CD4-positive, CD25-positive, alpha-beta regulatory T cell (primary cell): ENCODE data around the gene CDON. TPM values are rescaled to one million over a fixed set of nuclear protein-coding genes. Genes with fewer than 3 reads are reported as not detected.
A peak's percentile ranks its signal among the peaks of the same experiment; 100 is the strongest.

Experiments used
- ATAC-seq, 2 donors: fragments of 150-1000 bp; cut with Tn5 transposase; one replicate each; pipeline ENCODE4 v1.10.0; 2021; ENCODE audit warnings: low read depth in 2 of 2, moderate number of reproducible peaks in 2 of 2, moderate library complexity in 1 of 2
- DNase-seq, 3 donors: peaks; one replicate each; pipeline versions ENCODE4 v3.0.0 to v3.0.0-alpha.2; 2012 to 2022; ENCODE audit warnings: mixed read lengths in 1 of 3
- H3K27ac ChIP-seq: one replicate; pipeline ENCODE4 v1.7.0; 2013; ENCODE audit warnings: mild to moderate bottlenecking, low read length; ENCODE audit not compliant: insufficient read depth, poor library complexity, severe bottlenecking
- H3K27me3 ChIP-seq: one replicate; pipeline ENCODE4 v1.7.0; 2013; ENCODE audit warnings: low read length; ENCODE audit not compliant: control insufficient read depth, insufficient read depth
- H3K36me3 ChIP-seq: one replicate; pipeline ENCODE4 v1.7.0; 2013; ENCODE audit warnings: mild to moderate bottlenecking, low read length, moderate library complexity; ENCODE audit not compliant: control insufficient read depth, insufficient read depth
- H3K4me1 ChIP-seq: 2 replicates; pipeline ENCODE4 v1.7.0; 2013; ENCODE audit warnings: mild to moderate bottlenecking, low read length; ENCODE audit not compliant: insufficient read depth, control insufficient read depth, poor library complexity, severe bottlenecking
- H3K4me3 ChIP-seq: one replicate; pipeline ENCODE4 v1.7.0; 2013; ENCODE audit warnings: low read depth, mild to moderate bottlenecking, low read length, moderate library complexity
- H3K9me3 ChIP-seq, 2 experiments: 1 replicate in 1 of 2; 2 replicates in 1 of 2; pipeline ENCODE4 v1.7.0; 2013; ENCODE audit warnings: low read length in 2 of 2, mild to moderate bottlenecking in 1 of 2, moderate library complexity in 1 of 2; ENCODE audit not compliant: control insufficient read depth in 2 of 2
- H3K27ac Mint-ChIP-seq, 3 donors: one replicate each; pipeline ENCODE4 v1.8.0; 2020 to 2022; ENCODE audit warnings: mild to moderate bottlenecking in 3 of 3, mixed read lengths in 3 of 3, moderate library complexity in 2 of 3
- H3K27me3 Mint-ChIP-seq: one replicate; pipeline ENCODE4 v1.8.0; 2022; ENCODE audit warnings: mild to moderate bottlenecking, mixed read lengths
- H3K36me3 Mint-ChIP-seq: one replicate; pipeline ENCODE4 v1.8.0; 2020; ENCODE audit warnings: mixed read lengths
- H3K4me1 Mint-ChIP-seq, 4 donors: one replicate each; pipeline ENCODE4 v1.8.0; 2020 to 2022; ENCODE audit warnings: mixed read lengths in 4 of 4, mild to moderate bottlenecking in 1 of 4
- H3K4me3 Mint-ChIP-seq, 4 donors: one replicate each; pipeline ENCODE4 v1.8.0; 2020 to 2022; ENCODE audit warnings: mild to moderate bottlenecking in 4 of 4, mixed read lengths in 4 of 4, moderate library complexity in 3 of 4
- H3K9me3 Mint-ChIP-seq, 7 donors: one replicate each; pipeline ENCODE4 v1.8.0; 2020 to 2022; ENCODE audit warnings: mixed read lengths in 7 of 7, mild to moderate bottlenecking in 3 of 7, moderate library complexity in 2 of 7
- polyA plus RNA-seq, 4 donors: library from polyadenylated mRNA; unstranded; fragments of 300-500 nt; fragmentation: Illumina TruSeq; gene quantifications; one replicate each; pipeline ENCODE4 v1.2.3, GENCODE V29; 2021
- total RNA-seq: library from RNA; stranded (reverse); gene quantifications from one replicate; pipeline ENCODE4 v1.2.3, GENCODE V29; 2022

Gene CDON
- total and polyA plus RNA-seq, 5 donors from 2014 or later, result 0.10 to 2.1 (median 0.87) TPM; not detected in 1

DNA sequence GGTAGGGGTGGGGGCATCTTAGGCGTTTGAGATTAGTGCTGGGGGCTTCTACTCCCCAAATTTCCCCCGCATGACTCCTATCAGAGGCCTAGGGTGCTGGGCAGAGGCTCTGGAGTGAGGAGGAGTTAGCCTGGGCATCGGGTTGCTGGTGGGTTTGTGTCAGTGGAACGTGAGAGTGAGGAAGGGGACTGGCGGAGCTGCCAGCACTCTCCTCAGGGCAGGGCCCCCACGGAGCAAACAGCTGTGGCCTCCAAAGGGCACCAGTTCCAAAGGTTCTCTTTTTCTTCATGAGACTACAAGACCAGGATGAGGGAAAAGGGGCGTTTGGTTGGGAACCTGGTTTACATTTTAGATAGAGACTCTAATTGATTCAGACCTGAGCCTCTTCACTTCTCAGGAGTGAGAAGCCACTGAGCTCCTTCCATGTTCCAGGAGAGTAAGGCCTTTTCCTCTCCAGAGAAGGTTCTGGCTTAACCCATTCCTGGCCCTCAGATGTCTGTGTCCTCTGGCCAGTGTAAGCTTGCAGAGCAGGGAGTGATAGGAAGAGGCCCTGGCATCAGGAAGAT lies 35.6 kb upstream of the CDON start:
- no peak overlapping the region for H3K27ac Mint-ChIP-seq
- H3K36me3 Mint-ChIP-seq, result no peaks in the 10 kb centered on the region
- no peaks in the 10 kb centered on the region for H3K27me3 ChIP-seq
- no peaks in the 10 kb centered on the region for H3K36me3 ChIP-seq
- ATAC-seq, result no peak
- DNase-seq, result no peak
- no peak overlapping the region for H3K4me3 ChIP-seq
- H3K27ac ChIP-seq, result no peak overlapping the region
- peaks cover 0 to 2% (median 0%) of the 10 kb centered on the region in 7 donors for H3K9me3 Mint-ChIP-seq
- no peaks in the 10 kb centered on the region for H3K4me1 Mint-ChIP-seq
- no peaks in the 10 kb centered on the region for H3K27me3 Mint-ChIP-seq
- no peak overlapping the region for H3K4me3 Mint-ChIP-seq
- no peaks in the 10 kb centered on the region for H3K4me1 ChIP-seq
- no peaks in the 10 kb centered on the region for H3K9me3 ChIP-seq

DNA sequence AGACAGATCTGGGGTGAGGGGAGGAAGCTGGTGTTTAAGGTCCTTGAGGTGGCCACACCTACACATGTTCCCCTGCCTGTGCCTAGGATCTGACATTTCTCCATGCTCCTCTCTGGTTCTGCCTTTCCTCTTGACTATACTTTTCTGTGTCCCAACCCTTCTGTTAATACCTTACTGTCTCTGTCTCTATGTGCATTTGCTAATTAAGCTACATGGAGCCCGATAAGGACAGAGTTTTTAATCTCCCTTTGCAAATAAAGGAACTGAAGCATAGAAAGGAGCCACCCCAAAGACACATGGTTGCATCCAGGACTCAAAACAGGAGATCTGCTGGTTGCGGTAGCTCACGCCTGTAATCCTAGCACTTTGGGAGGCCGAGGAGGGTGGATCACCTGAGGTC lies 33.1 kb upstream of the CDON start:
- ATAC-seq (no peak), DNase-seq (no peak)
- Mint-ChIP-seq H3K36me3 (no peaks in the 10 kb centered on the region), H3K4me3 (no peak overlapping the region), H3K9me3 (peaks cover 0 to 2% (median 0%) of the 10 kb centered on the region in 7 donors), H3K27ac (no peak overlapping the region), H3K27me3 (no peaks in the 10 kb centered on the region), H3K4me1 (no peaks in the 10 kb centered on the region)
- Histone ChIP-seq H3K27me3 (no peaks in the 10 kb centered on the region), H3K4me3 (no peak overlapping the region), H3K36me3 (no peaks in the 10 kb centered on the region), H3K9me3 (no peaks in the 10 kb centered on the region), H3K4me1 (no peaks in the 10 kb centered on the region), H3K27ac (no peak overlapping the region)

DNA sequence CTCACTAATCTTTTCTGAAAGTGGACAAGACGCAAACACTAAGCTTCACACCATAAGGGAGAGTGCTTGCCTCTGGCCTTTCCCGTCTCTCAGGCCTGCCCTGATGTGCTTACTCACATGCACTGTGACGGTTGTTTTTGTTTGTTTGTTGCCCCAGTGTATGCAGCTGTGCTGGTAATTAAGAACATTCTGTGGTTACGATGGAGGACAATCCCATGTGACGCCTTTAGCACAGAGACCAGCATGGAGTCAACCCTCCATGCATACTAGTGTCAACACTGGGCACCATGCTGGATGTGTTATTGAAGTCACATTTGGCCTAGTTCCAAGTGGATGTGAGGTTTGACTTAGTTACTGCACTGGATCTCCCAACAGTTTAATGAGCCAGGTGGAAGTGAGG lies 27.8 kb upstream of the CDON start:
- H3K4me3 Mint-ChIP-seq, result no peak overlapping the region
- no peaks in the 10 kb centered on the region for H3K27me3 ChIP-seq
- H3K4me1 Mint-ChIP-seq, result peaks cover 0 to 3% (median 0%) of the 10 kb centered on the region in 4 donors
- no peaks in the 10 kb centered on the region for H3K4me1 ChIP-seq
- H3K9me3 Mint-ChIP-seq, result no peaks in the 10 kb centered on the region
- no peaks in the 10 kb centered on the region for H3K36me3 ChIP-seq
- DNase-seq (no peak), ATAC-seq (no peak)
- no peaks in the 10 kb centered on the region for H3K9me3 ChIP-seq
- no peak overlapping the region for H3K4me3 ChIP-seq
- no peaks in the 10 kb centered on the region for H3K36me3 Mint-ChIP-seq
- no peak overlapping the region for H3K27ac ChIP-seq
- H3K27me3 Mint-ChIP-seq, result no peaks in the 10 kb centered on the region
- H3K27ac Mint-ChIP-seq, result peak overlapping the region in 1 of 3 donors; percentile 34

DNA sequence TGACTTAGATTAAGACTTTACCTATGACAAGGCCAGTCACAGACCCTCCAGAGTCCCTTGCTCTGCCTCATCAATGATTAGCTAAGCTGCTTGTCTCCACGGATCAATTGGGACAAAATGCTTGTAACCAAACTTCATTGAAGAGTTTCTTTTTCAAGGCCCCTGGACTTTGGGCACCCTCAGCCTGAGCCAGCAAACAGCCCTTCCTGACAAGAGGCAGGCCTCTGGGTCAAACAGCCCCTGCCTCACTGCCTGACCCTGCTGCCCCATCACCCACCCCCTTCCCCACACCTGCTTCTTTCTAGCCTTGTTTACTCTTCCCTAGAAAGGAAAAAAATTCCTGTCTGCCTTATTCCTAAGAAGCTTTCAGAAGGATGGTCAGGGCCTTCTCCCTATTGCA lies 26.3 kb upstream of the CDON start:
- Histone ChIP-seq H3K4me3 (no peak overlapping the region), H3K36me3 (no peaks in the 10 kb centered on the region), H3K9me3 (no peaks in the 10 kb centered on the region), H3K27me3 (no peaks in the 10 kb centered on the region), H3K27ac (no peak overlapping the region), H3K4me1 (peaks cover 7% of the 10 kb centered on the region)
- no peak overlapping the region for H3K4me3 Mint-ChIP-seq
- H3K36me3 Mint-ChIP-seq, result no peaks in the 10 kb centered on the region
- no peaks in the 10 kb centered on the region for H3K9me3 Mint-ChIP-seq
- ATAC-seq (no peak), DNase-seq (no peak)
- no peaks in the 10 kb centered on the region for H3K27me3 Mint-ChIP-seq
- peaks cover 0 to 16% (median 9%) of the 10 kb centered on the region in 4 donors for H3K4me1 Mint-ChIP-seq
- H3K27ac Mint-ChIP-seq, result no peak overlapping the region

DNA sequence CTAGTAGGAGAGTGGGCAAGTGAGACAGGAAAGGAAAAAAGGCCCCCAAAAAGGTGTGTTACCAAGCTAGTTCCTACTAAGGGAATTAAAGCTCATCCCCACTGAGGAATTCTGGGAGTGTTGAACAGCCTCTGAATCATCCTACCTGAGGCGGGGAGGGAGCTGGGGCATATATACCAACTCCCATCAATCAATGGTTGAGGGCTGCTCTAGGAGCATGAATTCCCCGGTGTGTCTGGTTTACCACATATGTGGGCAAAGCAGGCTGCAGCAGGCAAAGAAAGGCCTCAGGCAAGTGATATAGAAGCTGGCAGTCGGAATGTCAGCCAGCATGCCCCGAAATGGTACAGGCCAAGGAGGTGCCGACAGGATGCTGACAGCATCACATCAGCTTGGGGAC lies 23.6 kb upstream of the CDON start:
- Mint-ChIP-seq H3K4me3 (no peak overlapping the region), H3K36me3 (no peaks in the 10 kb centered on the region), H3K27ac (no peak overlapping the region), H3K4me1 (peaks cover 0 to 26% (median 17%) of the 10 kb centered on the region in 4 donors), H3K27me3 (no peaks in the 10 kb centered on the region), H3K9me3 (no peaks in the 10 kb centered on the region)
- ATAC-seq (no peak), DNase-seq (no peak)
- no peaks in the 10 kb centered on the region for H3K36me3 ChIP-seq
- H3K9me3 ChIP-seq, result no peaks in the 10 kb centered on the region
- no peak overlapping the region for H3K27ac ChIP-seq
- H3K4me3 ChIP-seq, result no peak overlapping the region
- no peaks in the 10 kb centered on the region for H3K27me3 ChIP-seq
- peaks cover 16% of the 10 kb centered on the region for H3K4me1 ChIP-seq

DNA sequence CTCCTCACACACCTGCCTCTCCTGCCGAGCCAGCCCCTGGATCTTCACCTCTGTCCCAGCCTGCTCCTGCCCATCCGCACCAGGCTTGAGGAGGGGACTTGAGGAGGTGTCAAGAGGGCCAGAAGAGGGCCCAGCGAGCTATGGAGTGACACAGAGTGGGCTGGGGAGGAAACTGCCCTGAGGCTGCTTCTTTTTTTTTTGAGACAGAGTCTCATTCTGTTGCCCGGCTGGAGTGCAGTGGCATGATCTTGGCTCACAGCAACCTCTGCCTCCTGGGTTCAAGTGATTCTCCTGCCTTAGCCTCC lies 21.9 kb upstream of the CDON start:
- Histone ChIP-seq H3K4me1 (peaks cover 16% of the 10 kb centered on the region), H3K9me3 (no peaks in the 10 kb centered on the region), H3K4me3 (no peak overlapping the region), H3K36me3 (no peaks in the 10 kb centered on the region), H3K27me3 (no peaks in the 10 kb centered on the region), H3K27ac (no peak overlapping the region)
- Mint-ChIP-seq H3K9me3 (no peaks in the 10 kb centered on the region), H3K27me3 (no peaks in the 10 kb centered on the region), H3K4me1 (peaks cover 0 to 26% (median 17%) of the 10 kb centered on the region in 4 donors), H3K27ac (peak overlapping the region; percentile 14 to 96 (median 92)), H3K4me3 (peak overlapping the region in 1 of 4 donors; percentile 2), H3K36me3 (no peaks in the 10 kb centered on the region)
- ATAC-seq (no peak), DNase-seq (no peak)

DNA sequence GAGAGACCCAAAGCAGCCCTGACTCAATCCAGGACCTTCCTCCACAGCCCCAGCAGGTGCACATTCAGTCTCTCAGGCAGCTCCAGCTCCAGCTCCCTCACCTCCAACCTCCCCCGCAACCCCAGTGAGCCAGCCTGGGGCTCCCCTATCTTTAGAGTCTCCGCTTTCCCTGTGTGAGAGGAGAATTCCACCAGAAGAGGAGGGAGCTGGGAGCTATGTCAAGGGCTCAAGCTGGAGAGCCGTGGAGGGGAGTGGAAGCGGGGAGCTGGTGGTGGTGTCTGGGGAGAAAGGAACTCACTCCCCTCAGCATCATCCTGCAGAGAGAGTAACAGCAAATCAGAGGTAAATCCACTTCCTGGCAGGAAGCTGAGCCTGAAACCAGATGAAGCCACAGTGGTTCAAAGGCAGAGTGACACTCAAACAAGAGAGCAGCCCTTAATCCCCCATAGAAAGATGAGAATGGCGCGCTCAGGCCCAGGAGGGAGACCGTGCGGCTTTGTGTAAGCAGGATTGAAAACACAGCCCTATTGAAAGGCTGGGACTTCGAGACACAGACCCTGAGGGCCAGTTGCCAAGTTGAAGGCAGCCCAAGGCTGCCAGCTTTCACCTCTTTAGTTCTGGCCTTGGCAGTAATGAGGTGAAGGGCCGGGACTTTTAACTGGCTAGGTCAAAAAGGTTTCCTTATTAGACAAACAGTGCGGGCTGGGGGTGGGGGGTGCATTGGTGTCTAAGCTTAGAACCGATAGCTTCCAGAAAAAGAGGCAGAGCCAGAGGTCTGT lies 21.4 kb upstream of the CDON start:
- H3K36me3 ChIP-seq, result no peaks in the 10 kb centered on the region
- no peaks in the 10 kb centered on the region for H3K27me3 ChIP-seq
- H3K36me3 Mint-ChIP-seq, result no peaks in the 10 kb centered on the region
- H3K27ac Mint-ChIP-seq, result peak overlapping the region; percentile 14 to 96 (median 92)
- no peaks in the 10 kb centered on the region for H3K9me3 ChIP-seq
- peak in 2 of 3 donors; percentile 54 to 81 for DNase-seq
- H3K4me1 ChIP-seq, result peaks cover 16% of the 10 kb centered on the region
- no peak overlapping the region for H3K27ac ChIP-seq
- H3K4me3 Mint-ChIP-seq, result peak overlapping the region; percentile 7 to 81 (median 70)
- peaks cover 0 to 26% (median 17%) of the 10 kb centered on the region in 4 donors for H3K4me1 Mint-ChIP-seq
- no peaks in the 10 kb centered on the region for H3K27me3 Mint-ChIP-seq
- peak; percentile 85 to 89 for ATAC-seq
- H3K9me3 Mint-ChIP-seq, result no peaks in the 10 kb centered on the region
- H3K4me3 ChIP-seq, result peak overlapping the region; percentile 24
